NCI-H187 (cell line): ENCODE data around the gene ISG20L2.
"Not testable (repeated sequence)": the region's sequence is repeated elsewhere in the genome, so short reads cannot be mapped to it uniquely, and the experiment has no call there.

Source experiments
- DNase-seq, 2 experiments: peaks; one replicate each; lab custom pipeline; 2025; lab: John Stamatoyannopoulos, UW

The ISG20L2 gene, protein sequence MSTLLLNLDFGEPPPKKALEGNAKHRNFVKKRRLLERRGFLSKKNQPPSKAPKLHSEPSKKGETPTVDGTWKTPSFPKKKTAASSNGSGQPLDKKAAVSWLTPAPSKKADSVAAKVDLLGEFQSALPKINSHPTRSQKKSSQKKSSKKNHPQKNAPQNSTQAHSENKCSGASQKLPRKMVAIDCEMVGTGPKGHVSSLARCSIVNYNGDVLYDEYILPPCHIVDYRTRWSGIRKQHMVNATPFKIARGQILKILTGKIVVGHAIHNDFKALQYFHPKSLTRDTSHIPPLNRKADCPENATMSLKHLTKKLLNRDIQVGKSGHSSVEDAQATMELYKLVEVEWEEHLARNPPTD

GRCh38 chr1:156728599-156729462 lies at the start of gene ISG20L2:
ISG20L2 (minus strand) TSS chr1:156728766; CDS start chr1:156727652, 1,114 bp downstream.
- DNase-seq, result peak; percentile 92 to 99

- no peak for DNase-seq
These were observed 49.0 kb upstream of the ISG20L2 start for GRCh38 chr1:156777573-156777972.

- DNase-seq, result no peak
These were observed 48.4 kb upstream of the ISG20L2 start for GRCh38 chr1:156776942-156777341.

GRCh38 chr1:156775799-156776198 lies 47.2 kb upstream of the ISG20L2 start:
- no peak for DNase-seq

GRCh38 chr1:156773607-156774006 lies 45.0 kb upstream of the ISG20L2 start:
- no peak for DNase-seq

GRCh38 chr1:156772728-156773497 lies 44.3 kb upstream of the ISG20L2 start:
- DNase-seq, result no peak

DNA sequence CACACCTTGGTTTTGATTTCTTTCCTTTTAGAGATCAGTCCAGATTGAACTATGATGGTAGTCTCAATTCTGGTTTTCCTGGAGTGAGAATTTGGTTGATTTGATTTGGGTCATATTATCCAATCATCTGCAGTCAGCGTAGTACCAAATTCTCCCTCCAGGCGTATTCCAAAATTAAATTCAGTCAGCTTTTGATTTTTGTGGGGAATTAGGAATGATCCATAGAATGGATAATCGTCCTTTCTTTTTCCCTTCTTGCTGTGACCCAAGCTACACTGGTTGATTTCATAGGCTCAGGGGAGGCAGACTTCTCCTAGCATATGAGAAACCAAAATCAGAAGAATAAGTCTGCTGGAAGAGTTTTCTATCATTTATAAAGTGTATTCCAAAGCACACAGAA lies 43.7 kb upstream of the ISG20L2 start:
- no peak for DNase-seq

DNA sequence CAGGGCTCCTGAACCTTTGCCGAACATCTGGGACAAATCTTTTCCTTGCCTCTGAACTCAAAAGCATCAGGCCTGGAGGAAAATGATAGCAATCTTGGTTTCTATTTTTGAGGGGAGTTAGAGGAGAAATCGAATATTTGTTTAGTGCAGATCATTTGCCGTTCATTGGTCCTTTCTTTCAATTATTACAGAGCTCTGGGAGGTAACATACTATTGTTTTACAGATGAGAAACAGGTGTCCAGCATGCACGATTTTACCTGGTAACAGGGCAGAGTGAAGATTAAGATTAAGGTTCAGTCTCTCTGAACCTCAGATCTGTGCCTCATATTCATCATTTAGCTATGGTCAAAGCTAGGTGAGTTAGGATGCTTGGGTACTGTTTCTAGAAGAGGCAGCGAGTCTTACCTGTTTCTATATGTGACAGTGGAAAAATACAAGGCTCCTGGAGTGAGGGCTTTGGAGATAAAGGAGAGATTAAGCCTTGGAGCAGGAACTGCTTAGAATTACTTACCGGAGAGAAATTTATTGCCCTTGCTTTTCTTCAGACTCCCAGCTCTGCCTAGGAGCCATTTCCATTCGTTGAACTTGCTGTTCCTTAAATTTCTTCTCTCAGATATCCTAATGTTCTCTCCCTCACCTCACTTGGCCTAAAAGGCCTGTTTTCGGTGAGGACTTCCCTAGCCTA lies 40.2 kb upstream of the ISG20L2 start:
- no peak for DNase-seq

DNA sequence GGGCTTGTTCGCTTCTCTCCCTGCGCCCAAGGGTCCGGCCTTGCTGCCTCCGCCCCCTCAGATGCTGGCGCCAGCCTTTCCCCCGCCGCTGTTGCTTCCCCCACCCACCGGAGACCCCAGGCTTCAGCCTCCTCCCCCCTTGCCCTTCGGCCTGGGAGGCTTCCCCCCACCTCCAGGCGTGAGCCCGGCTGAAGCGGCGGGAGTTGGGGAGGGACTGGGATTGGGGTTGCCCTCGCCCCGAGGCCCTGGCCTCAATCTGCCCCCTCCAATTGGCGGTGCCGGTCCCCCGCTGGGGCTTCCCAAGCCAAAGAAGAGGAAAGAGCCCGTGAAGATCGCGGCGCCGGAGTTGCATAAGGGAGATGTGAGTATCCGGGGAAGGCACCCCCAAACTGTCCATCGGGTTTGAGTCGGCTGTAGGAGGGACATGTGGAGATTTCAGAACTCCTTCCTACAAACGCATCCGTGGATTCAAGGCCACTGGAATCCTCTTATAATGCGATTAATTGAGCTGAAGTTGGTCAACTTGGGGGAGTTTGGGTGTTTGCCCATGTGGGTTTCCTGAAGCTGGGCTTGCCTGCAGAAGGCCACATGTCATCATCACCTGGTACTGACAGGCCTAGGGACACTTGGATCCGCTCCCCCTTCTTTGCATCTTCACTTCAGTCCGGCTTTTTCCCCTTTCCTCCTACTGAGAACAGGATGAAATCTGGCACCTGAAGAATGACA lies 39.5 kb upstream of the ISG20L2 start:
- DNase-seq, result peak in 1 of 2 experiments; percentile 49

DNA sequence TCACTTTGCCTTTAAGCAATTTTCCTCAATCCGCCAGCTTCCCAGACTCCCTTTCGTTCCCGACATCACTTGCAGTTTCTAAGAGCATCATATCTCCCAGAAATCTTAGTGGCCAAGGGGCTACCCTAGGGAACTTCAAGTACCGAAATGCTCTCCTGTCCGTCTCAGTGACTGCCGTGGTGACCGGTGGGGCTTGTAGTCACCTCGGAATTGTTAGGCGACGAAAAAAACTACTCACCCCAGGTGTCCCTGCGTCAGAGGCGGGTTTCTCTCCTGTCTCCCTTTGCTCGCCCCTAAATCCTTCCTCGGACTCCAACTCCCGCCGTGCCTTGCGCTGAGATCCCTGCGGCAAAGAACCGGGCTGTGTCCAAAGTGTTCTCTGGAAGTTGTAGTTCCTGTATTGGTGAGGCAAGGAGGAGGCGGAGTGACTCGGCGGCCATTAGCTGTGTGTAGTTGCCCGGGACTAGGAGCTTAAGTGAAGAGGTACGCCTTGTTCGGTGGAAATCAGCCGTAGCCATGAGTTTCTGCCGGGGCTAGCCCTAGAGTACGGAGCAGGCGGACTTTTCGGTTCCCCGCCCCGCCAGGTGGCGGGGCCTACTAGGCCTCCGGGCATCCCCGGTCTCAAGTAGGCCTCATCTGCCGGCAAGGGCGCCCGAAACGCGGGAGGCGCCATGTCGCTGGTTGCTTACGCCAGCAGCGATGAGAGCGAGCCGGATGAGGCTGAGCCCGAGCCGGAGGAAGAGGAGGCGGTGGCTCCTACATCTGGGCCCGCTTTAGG lies 38.7 kb upstream of the ISG20L2 start, which contains the start of gene PRCC:
Gene PRCC, plus strand, starts transcription at position 435 of the 778 bp plus-strand sequence. Its CDS starts 237 bp downstream, at position 672.
- peak; percentile 100 for DNase-seq

GRCh38 chr1:156766298-156767100 lies 37.9 kb upstream of the ISG20L2 start:
- no peak for DNase-seq

DNA sequence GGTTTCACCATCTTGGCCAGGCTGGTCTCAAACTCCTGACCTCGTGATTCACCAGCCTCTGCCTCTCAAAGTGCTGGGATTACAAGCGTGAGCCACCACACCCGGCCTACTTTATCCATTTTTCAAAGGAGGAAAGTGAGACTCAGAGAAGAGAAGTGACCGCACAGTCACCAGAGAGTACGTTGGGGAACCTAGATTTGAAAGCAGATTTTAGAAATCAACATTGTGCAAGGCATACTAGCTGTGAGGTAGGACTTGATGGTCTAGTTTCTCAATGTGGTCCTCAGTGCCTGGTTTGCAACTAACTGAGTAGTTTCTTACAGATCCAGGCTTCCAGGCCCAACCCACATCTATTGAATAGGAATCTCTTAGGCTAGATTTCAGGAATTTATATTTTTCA lies 37.1 kb upstream of the ISG20L2 start:
- DNase-seq, result no peak

DNA sequence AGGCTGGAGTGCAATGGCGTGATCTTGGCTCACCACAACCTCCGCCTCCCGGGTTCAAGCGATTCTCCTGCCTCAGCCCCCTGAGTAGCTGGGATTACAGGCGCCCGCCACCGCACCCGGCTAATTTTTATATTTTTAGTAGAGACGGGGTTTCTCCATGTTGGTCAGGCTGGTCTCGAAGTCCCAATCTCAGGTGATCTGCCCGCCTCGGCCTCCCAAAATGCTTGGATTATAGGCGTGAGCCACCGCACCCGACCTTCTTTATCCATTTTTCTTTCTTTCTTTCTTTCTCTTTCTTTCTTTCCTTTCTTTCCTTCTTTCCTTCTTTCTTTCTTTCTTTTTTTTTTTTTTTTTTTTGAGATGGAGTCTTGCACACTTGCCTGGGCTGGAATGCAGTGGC lies 36.6 kb upstream of the ISG20L2 start:
- DNase-seq, result not testable (repeated sequence)

- DNase-seq, result no peak
These were observed 32.2 kb upstream of the ISG20L2 start for GRCh38 chr1:156760796-156761104.

DNA sequence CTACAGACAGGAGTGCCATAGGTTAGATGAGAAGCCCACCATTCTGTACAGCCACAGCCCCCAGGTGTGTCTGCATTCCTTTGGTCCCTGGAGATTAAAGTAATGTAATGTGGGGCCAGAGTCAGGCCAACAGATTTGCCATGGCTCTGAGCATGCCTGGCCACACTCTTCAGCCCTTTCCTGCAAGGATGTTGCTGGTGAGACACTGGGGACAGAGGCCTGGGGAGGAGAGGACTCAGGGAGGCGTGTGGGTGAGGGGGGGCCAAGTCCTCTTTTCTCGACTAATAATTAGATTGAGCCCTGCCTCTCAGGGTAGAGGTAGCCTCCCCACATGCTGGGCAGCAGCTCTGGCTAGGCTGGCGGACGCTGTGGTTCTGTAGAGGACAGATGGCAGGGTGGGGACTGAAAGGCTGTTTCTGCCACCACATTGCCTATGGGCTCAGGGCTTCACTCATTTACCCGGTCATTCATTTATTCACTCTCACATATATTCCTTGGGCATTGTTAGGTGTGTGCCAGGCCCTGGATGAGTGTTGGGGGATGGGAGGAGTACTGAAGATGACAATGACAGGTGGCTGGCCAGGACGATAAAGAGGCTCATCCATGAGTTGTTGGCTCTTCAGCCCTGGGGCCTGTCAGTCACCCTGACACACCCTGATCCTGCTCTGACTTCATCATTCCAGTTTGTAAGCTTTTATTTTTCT lies 31.7 kb upstream of the ISG20L2 start:
- peak; percentile 44 to 78 for DNase-seq

DNA sequence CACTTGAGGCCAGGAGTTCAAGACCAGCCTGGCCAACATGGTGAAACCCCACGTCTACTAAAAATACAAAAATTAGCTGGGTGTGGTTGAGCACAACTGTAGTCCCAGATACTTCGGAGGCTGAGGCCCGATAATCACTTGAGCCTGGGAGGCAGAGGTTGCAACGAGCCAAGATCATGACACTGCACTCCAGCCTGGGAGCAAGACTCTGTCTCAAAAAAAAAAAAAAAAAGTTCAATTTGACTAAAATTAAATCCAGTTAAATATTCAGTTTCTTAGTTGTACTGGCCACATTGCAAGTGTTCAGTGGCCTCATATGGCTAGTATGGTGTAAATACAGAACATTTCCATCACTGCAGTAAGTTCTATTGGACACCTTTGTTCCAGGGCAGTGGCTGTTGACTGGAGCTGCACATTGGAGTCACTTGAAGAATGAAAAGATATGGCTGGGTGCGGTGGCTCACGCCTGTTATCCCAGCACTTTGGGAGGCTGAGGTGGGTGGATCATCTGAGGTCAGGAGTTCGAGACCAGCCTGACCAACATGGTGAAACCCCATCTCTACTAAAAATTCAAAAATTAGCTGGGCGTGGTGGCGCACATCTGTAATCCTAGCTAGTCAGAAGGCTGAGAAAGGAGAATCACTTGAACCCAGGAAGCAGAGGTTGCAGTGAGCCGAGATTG lies 29.1 kb upstream of the ISG20L2 start:
- DNase-seq, result not testable (repeated sequence)

DNA sequence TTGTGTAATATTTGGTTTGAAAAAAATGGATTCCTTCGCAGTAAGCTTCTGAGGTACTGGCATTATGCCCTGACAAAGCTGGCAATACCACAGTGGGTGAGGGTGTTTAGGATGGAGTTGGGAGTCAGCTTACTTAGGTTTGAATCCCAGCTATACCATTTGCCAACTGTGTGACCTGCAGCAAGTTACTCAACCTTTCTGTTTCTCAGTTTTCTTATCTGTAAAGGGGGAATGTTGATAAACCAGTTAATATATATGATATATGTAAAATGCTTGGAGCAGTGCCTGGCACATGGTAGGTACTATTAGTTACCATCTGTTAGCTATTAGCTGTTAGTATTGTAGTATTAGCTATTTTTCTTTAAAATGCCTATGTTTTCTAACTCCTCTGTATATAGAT lies 27.8 kb upstream of the ISG20L2 start:
- DNase-seq, result no peak

DNA sequence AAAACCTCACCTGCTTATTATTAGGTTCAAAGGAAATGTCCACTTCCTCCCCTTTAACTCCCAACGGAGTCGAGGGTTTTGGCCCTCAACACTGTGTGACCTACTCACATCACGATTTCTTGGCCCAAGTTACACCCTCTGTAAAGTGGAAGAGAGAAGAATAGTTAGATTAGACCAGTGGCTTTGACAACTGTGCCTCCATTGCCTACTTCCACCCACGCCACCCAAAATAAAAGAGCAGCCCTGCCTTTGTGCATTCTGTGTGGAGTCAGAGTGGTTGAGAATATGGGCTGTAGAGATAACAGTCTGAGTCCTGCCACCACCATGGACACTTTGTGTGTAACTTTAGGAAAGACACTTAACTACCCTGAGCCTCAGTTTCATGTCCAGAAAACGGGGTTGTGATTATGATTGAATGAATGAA lies 27.0 kb upstream of the ISG20L2 start:
- DNase-seq, result no peak
